Measurements from ENCODE around the gene CASP10.
"Not testable (repeated sequence)": the region's sequence is repeated elsewhere in the genome, so short reads cannot be mapped to it uniquely, and the experiment has no call there.

CASP10 gene

GRCh38 chr2:201139836-201140604, 42.9 kb upstream of the CASP10 start:
- no peak for TF ChIP-seq CTCF (IDR thresholded peaks at IDR 0.05; ENCODE audit: borderline replicate concordance, control extremely low read depth, extremely low read depth, insufficient read depth, missing control alignments)
- in situ Hi-C loops (cut with MboI; ENCODE audit: low sequenced_read_pairs, unreplicated experiment), result no loop called here
- DNase-seq (ENCODE audit: low spot score), result no peak

- TF ChIP-seq CTCF (IDR thresholded peaks at IDR 0.05; ENCODE audit: borderline replicate concordance, control extremely low read depth, extremely low read depth, insufficient read depth, missing control alignments), result no peak
- in situ Hi-C loops (cut with MboI; ENCODE audit: low sequenced_read_pairs, unreplicated experiment), result no loop called here
- no peak for DNase-seq (ENCODE audit: low spot score)
Measured at GRCh38 chr2:201144101-201145051, 38.6 kb upstream of the CASP10 start.

- DNase-seq (ENCODE audit: low spot score), result no peak
- in situ Hi-C loops (cut with MboI; ENCODE audit: low sequenced_read_pairs, unreplicated experiment), result no loop called here
- no peak for TF ChIP-seq CTCF (IDR thresholded peaks at IDR 0.05; ENCODE audit: borderline replicate concordance, control extremely low read depth, extremely low read depth, insufficient read depth, missing control alignments)
Measured at GRCh38 chr2:201148434-201148990, 34.4 kb upstream of the CASP10 start.

- no peak for TF ChIP-seq CTCF (IDR thresholded peaks at IDR 0.05; ENCODE audit: borderline replicate concordance, control extremely low read depth, extremely low read depth, insufficient read depth, missing control alignments)
- in situ Hi-C loops (cut with MboI; ENCODE audit: low sequenced_read_pairs, unreplicated experiment), result no loop called here
- no peak for DNase-seq (ENCODE audit: low spot score)
Measured at GRCh38 chr2:201149064-201149820, 33.7 kb upstream of the CASP10 start.

- DNase-seq (ENCODE audit: low spot score); in situ Hi-C loops (cut with MboI; ENCODE audit: low sequenced_read_pairs, unreplicated experiment): not testable (repeated sequence)
Measured at GRCh38 chr2:201149821-201150165, 33.1 kb upstream of the CASP10 start.

GRCh38 chr2:201150454-201151020, 32.4 kb upstream of the CASP10 start:
- DNase-seq (ENCODE audit: low spot score), result no peak
- in situ Hi-C loops (cut with MboI; ENCODE audit: low sequenced_read_pairs, unreplicated experiment), result no loop called here
- no peak for TF ChIP-seq CTCF (IDR thresholded peaks at IDR 0.05; ENCODE audit: borderline replicate concordance, control extremely low read depth, extremely low read depth, insufficient read depth, missing control alignments)
